H1 (cell line): Measurements from ENCODE around the gene MOB1B. TPM values are rescaled to one million over a fixed set of nuclear protein-coding genes. Genes with fewer than 3 reads are reported as not detected.

Source experiments
- CTCF ChIA-PET: fragments of 300-600 bp; sonication (Branson Sonifier 250); formaldehyde crosslinking; loops from one replicate; lab custom pipeline; 2021; ENCODE audit not compliant: partially characterized antibody; lab: Charles Lee
- POLR2A ChIA-PET: fragments of 300-600 bp; sonication (Branson Sonifier 250); formaldehyde crosslinking; loops from one replicate; lab custom pipeline; 2021; ENCODE audit warnings: inconsistent platforms; ENCODE audit not compliant: partially characterized antibody; lab: Charles Lee
- DNase-seq, 2 experiments: peaks; one replicate each; pipeline versions ENCODE4 v3.0.0 to v3.0.0-alpha.2; 2010 to 2022; ENCODE audit warnings: low spot score in 2 of 2, low read depth in 1 of 2, mixed read lengths in 1 of 2
- FAIRE-seq: peaks from 2 replicates; lab custom pipeline; 2011; peaks lifted over from hg19 to GRCh38; lab: Jason Lieb, UNC
- H2AFZ ChIP-seq: 2 replicates; pipeline ENCODE4 v1.8.1; 2012; ENCODE audit warnings: low read length, inconsistent platforms
- H2AK5ac ChIP-seq: 2 replicates; pipeline ENCODE4 v1.6.1; 2013; ENCODE audit warnings: low read depth, low read length
- H2BK120ac ChIP-seq: replicated peaks from 2 replicates; pipeline ENCODE3; 2013; ENCODE audit warnings: low read depth, low read length, inconsistent platforms
- H2BK12ac ChIP-seq: 2 replicates; pipeline ENCODE4 v1.6.1; 2013; ENCODE audit warnings: low read depth, low read length
- H2BK15ac ChIP-seq: 2 replicates; pipeline ENCODE4 v1.6.1; 2013; ENCODE audit warnings: low read length
- H2BK20ac ChIP-seq: 2 replicates; pipeline ENCODE4 v1.6.1; 2013; ENCODE audit warnings: low read length
- H2BK5ac ChIP-seq: 2 replicates; pipeline ENCODE4 v1.6.1; 2013; ENCODE audit warnings: low read depth, low read length
- H3K14ac ChIP-seq: 2 replicates; pipeline ENCODE4 v1.6.1; 2013; ENCODE audit warnings: inconsistent platforms; ENCODE audit not compliant: insufficient read length
- H3K18ac ChIP-seq: 2 replicates; pipeline ENCODE4 v1.6.1; 2013; ENCODE audit warnings: low read length; ENCODE audit errors: extremely low read depth
- H3K23ac ChIP-seq: 2 replicates; pipeline ENCODE4 v1.6.1; 2013; ENCODE audit warnings: inconsistent platforms; ENCODE audit not compliant: insufficient read length
- H3K23me2 ChIP-seq: 2 replicates; pipeline ENCODE4 v1.6.1; 2013; ENCODE audit warnings: low read depth, low read length
- H3K27ac ChIP-seq: 2 replicates; pipeline ENCODE4 v1.6.1; 2011; ENCODE audit warnings: low read depth, low read length, inconsistent platforms
- H3K27me3 ChIP-seq, 4 experiments: replicated peaks in 1 of 4; 1 replicate in 1 of 4; 2 replicates in 3 of 4; pipeline versions ENCODE4 v1.6.1 to v1.8.1; 2011 to 2013; ENCODE audit warnings: low read length in 3 of 4, mild to moderate bottlenecking in 3 of 4, inconsistent platforms in 2 of 4, mixed read lengths in 2 of 4, moderate library complexity in 1 of 4; ENCODE audit not compliant: control insufficient read depth in 3 of 4, insufficient read depth in 3 of 4; ENCODE audit errors: extremely low read depth in 1 of 4
- H3K36me3 ChIP-seq, 4 experiments: 2 replicates each; pipeline versions ENCODE4 v1.6.1 to v1.8.1; 2011 to 2013; ENCODE audit warnings: mild to moderate bottlenecking in 4 of 4, low read length in 3 of 4, moderate library complexity in 2 of 4, control low read depth in 1 of 4, inconsistent platforms in 1 of 4; ENCODE audit not compliant: insufficient read depth in 4 of 4, control insufficient read depth in 2 of 4
- H3K4ac ChIP-seq: replicated peaks from 2 replicates; pipeline ENCODE3; 2013; ENCODE audit warnings: low read length, low read depth, mixed read lengths, inconsistent platforms; ENCODE audit not compliant: insufficient read length
- H3K4me1 ChIP-seq, 4 experiments: replicated peaks in 1 of 4; 1 replicate in 1 of 4; 2 replicates in 3 of 4; pipeline versions ENCODE4 v1.6.1 to v1.8.1; 2011 to 2013; ENCODE audit warnings: low read length in 3 of 4, inconsistent platforms in 2 of 4, mixed read lengths in 1 of 4; ENCODE audit not compliant: insufficient read depth in 4 of 4, control insufficient read depth in 3 of 4
- H3K4me2 ChIP-seq, 2 experiments: 2 replicates each; pipeline versions ENCODE4 v1.6.1 to v1.8.1; 2011 to 2013; ENCODE audit warnings: low read depth in 2 of 2, low read length in 2 of 2, control low read depth in 1 of 2, inconsistent platforms in 1 of 2, mild to moderate bottlenecking in 1 of 2; ENCODE audit not compliant: insufficient read depth in 1 of 2
- H3K4me3 ChIP-seq, 4 experiments: fragments of 200-600, 300-600 bp in 1 of 4; sonication (generic), shearing (Covaris generic), sonication (Bioruptor Twin) in 1 of 4; 2 replicates each; pipeline versions ENCODE4 v1.5.1 to v1.8.1; 2011 to 2016; ENCODE audit warnings: low read length in 4 of 4, low read depth in 3 of 4, control low read depth in 2 of 4, inconsistent platforms in 2 of 4, mild to moderate bottlenecking in 2 of 4, mixed read lengths in 1 of 4, moderate library complexity in 1 of 4; ENCODE audit not compliant: insufficient read depth in 2 of 4; ENCODE audit errors: extremely low read depth in 1 of 4
- H3K56ac ChIP-seq: replicated peaks from 2 replicates; pipeline ENCODE3; 2013; ENCODE audit warnings: low read depth, mild to moderate bottlenecking, mixed read lengths, low read length, inconsistent platforms; ENCODE audit not compliant: insufficient read length
- H3K79me1 ChIP-seq: 2 replicates; pipeline ENCODE4 v1.6.1; 2013; ENCODE audit warnings: low read depth, low read length, control low read depth
- H3K79me2 ChIP-seq, 2 experiments: 2 replicates each; pipeline versions ENCODE4 v1.6.1 to v1.8.1; 2012 to 2013; ENCODE audit warnings: low read length in 2 of 2, mild to moderate bottlenecking in 2 of 2, inconsistent platforms in 1 of 2; ENCODE audit not compliant: insufficient read depth in 2 of 2, control insufficient read depth in 1 of 2
- H3K9ac ChIP-seq, 4 experiments: replicated peaks in 1 of 4; 1 replicate in 1 of 4; 2 replicates in 3 of 4; pipeline versions ENCODE4 v1.6.1 to v1.8.1; 2011 to 2013; ENCODE audit warnings: low read depth in 3 of 4, low read length in 3 of 4, control low read depth in 2 of 4, mild to moderate bottlenecking in 2 of 4, moderate library complexity in 2 of 4, inconsistent platforms in 1 of 4; ENCODE audit errors: extremely low read depth in 1 of 4
- H3K9me3 ChIP-seq, 2 experiments: 2 replicates each; pipeline versions ENCODE4 v1.6.1 to v1.8.1; 2012 to 2013; ENCODE audit warnings: mild to moderate bottlenecking in 2 of 2, moderate library complexity in 2 of 2, control low read depth in 1 of 2, inconsistent platforms in 1 of 2, low read depth in 1 of 2, low read length in 1 of 2, mixed read lengths in 1 of 2; ENCODE audit not compliant: insufficient read depth in 2 of 2
- H4K20me1 ChIP-seq, 2 experiments: replicated peaks in 1 of 2; 2 replicates each; pipeline versions ENCODE3 to v1.8.1; 2011 to 2013; ENCODE audit warnings: inconsistent platforms in 2 of 2, low read length in 2 of 2, mild to moderate bottlenecking in 1 of 2; ENCODE audit not compliant: insufficient read depth in 2 of 2, control insufficient read depth in 1 of 2
- H4K5ac ChIP-seq: 2 replicates; pipeline ENCODE4 v1.6.1; 2013; ENCODE audit warnings: low read length, low read depth, mixed read lengths, inconsistent platforms; ENCODE audit not compliant: insufficient read length
- H4K8ac ChIP-seq: 2 replicates; pipeline ENCODE4 v1.8.0; 2013; ENCODE audit warnings: mild to moderate bottlenecking, moderate library complexity, low read length, inconsistent platforms; ENCODE audit not compliant: insufficient read depth; ENCODE audit errors: extremely low read depth
- H4K91ac ChIP-seq: replicated peaks from 2 replicates; pipeline ENCODE3; 2013; ENCODE audit warnings: low read length, mixed read lengths, inconsistent platforms; ENCODE audit not compliant: insufficient read length
- SP1 ChIP-seq: IDR thresholded peaks from 2 replicates; pipeline ENCODE4 v1.6.1; 2011; ENCODE audit warnings: low read depth, low read length
- WGBS, 2 experiments: shearing (Covaris generic) in 1 of 2; methylation state at CpG; one replicate each; pipeline versions ENCODE4 v1.1.6 to v1.1.7; 2013 to 2015; ENCODE audit warnings: low lambda C conversion rate in 2 of 2, mixed read lengths in 2 of 2, inconsistent platforms in 1 of 2, low coverage in 1 of 2, missing lambda C conversion rate in 1 of 2; ENCODE audit not compliant: insufficient replicate concordance in 2 of 2, insufficient coverage in 1 of 2, insufficient read length in 1 of 2; ENCODE audit errors: extremely low coverage in 1 of 2, missing lambda C conversion rate in 1 of 2; 5-methylcytosine and 5-hydroxymethylcytosine counted together
- polyA plus RNA-seq, 7 experiments: library from polyadenylated mRNA; depleted of rRNA in 3 of 7; stranded (reverse) in 5 of 7; unstranded in 2 of 7; fragments of >200 nt in 5 of 7; fragments of 200-250 nt in 2 of 7; gene quantifications; 1 replicate in 5 of 7; 2 replicates in 1 of 7; 4 replicates in 1 of 7; pipeline versions ENCODE4 v1.2.1 to v1.2.3, GENCODE V29; 2011 to 2013; ENCODE audit warnings: missing spikeins in 2 of 7, mixed read lengths in 2 of 7
- total RNA-seq: library from RNA; stranded (reverse); fragmentation: NEBNext Ultra II Directional; extraction: Animal tissue kit (Norgen Biotek cat#: 25700); gene quantifications from 2 replicates; pipeline ENCODE4 v1.2.1, GENCODE V29; 2021

Gene MOB1B
- total and polyA plus RNA-seq, 2 of the 8 experiments (the other 6 are each of a cell fraction or from before 2014, with no cell fraction given): 3.8 to 33.5 TPM

- H3K18ac ChIP-seq: no peak overlapping the region
- no peak for TF ChIP-seq SP1
These were observed 17.0 kb upstream of the MOB1B start for GRCh38 chr4:70885174-70885573.

More at GRCh38 chr4:70885174-70885573, 17.0 kb upstream of the MOB1B start:
- Histone ChIP-seq H2BK20ac (no peak overlapping the region), H2AK5ac (no peak overlapping the region), H3K27ac (no peak overlapping the region), H4K5ac (no peak overlapping the region), H3K14ac (no peak overlapping the region), H3K23me2 (no peaks in the 10 kb centered on the region), H2AFZ (no peak overlapping the region), H3K4me2 (no peak overlapping the region), H3K56ac (no peak overlapping the region), H4K8ac (no peak overlapping the region), H3K4me3 (no peak overlapping the region), H2BK120ac (no peak overlapping the region), H3K27me3 (no peaks in the 10 kb centered on the region), H4K20me1 (no peaks in the 10 kb centered on the region), H3K9me3 (no peaks in the 10 kb centered on the region), H3K79me2 (no peaks in the 10 kb centered on the region), H2BK5ac (no peak overlapping the region), H3K9ac (no peak overlapping the region), H3K4me1 (no peaks in the 10 kb centered on the region), H3K23ac (no peak overlapping the region), H2BK12ac (no peak overlapping the region), H3K79me1 (no peaks in the 10 kb centered on the region), H3K36me3 (no peaks in the 10 kb centered on the region), H3K4ac (no peak overlapping the region), H2BK15ac (no peak overlapping the region), H4K91ac (no peak overlapping the region)
- DNase-seq (no peak), FAIRE-seq (no peak)
- CTCF ChIA-PET: interaction anchor here (0.8 to 1.5 kb wide), 5 partner anchors 11 to 235 kb away, joined by 3 to 4 read pairs (median 4); partner anchors contain the start of gene MOB1B
- WGBS, 2 experiments: 76% methylated on average over 6 of the region's 6 CpGs; no CpG with 5 or more reads in 1 of the 2 experiments
- POLR2A ChIA-PET: interaction anchor here (0.7 kb wide), 1 partner anchor 15 kb away, joined by 3 read pairs; no protein-coding TSS in a partner anchor
